RWPE1 (cell line): ENCODE data around the gene HBG1.

Source experiments
- CTCF ChIA-PET: fragments of 350-600 bp; sonication (Branson Sonifier 250); formaldehyde crosslinking; extraction: SDS; loops from one replicate; lab custom pipeline; 2021; lab: Yijun Ruan, JAX
- POLR2A ChIA-PET: fragments of 400-600 bp; formaldehyde crosslinking; extraction: SDS; loops from one replicate; lab custom pipeline; 2020; ENCODE audit warnings: antibody characterized with exemption; ENCODE audit not compliant: low non-redundant PET; lab: Yijun Ruan, JAX
- DNase-seq: peaks from one replicate; pipeline ENCODE4 v3.0.0; 2012; ENCODE audit warnings: low spot score
- H3K27ac ChIP-seq: fragments of 450-650 bp; 2 replicates; pipeline ENCODE4 v1.5.1; 2017
- CTCF ChIP-seq: fragments of 450-650 bp; conservative IDR thresholded peaks from 2 replicates; pipeline ENCODE4 v1.5.1; 2017; ENCODE audit warnings: low read depth, mild to moderate bottlenecking

HBG1 gene

GRCh38 chr11:5240458-5240857 is 9.2 kb downstream of the HBG1 start:
- ChIA-PET POLR2A (no interaction called here), CTCF (no interaction called here)
- DNase-seq, result no peak
- no peak for TF ChIP-seq CTCF
- H3K27ac ChIP-seq, result no peak overlapping the region

- DNase-seq, result no peak
- POLR2A ChIA-PET, result no interaction called here
- no peak overlapping the region for H3K27ac ChIP-seq
- CTCF ChIA-PET, result no interaction called here
- TF ChIP-seq CTCF, result no peak
These were observed 9.6 kb downstream of the HBG1 start for GRCh38 chr11:5240056-5240455.

GRCh38 chr11:5239046-5239445 is 10.6 kb downstream of the HBG1 start:
- H3K27ac ChIP-seq, result no peak overlapping the region
- no peak for TF ChIP-seq CTCF
- CTCF ChIA-PET, result no interaction called here
- no peak for DNase-seq
- POLR2A ChIA-PET, result no interaction called here

- ChIA-PET CTCF (no interaction called here), POLR2A (no interaction called here)
These were observed 11.2 kb downstream of the HBG1 start for GRCh38 chr11:5238486-5238885.

GRCh38 chr11:5237420-5237819 is 12.2 kb downstream of the HBG1 start:
- ChIA-PET CTCF (interaction anchor here (0.6 kb wide), 1 partner anchor 756 kb away, joined by 3 read pairs; no protein-coding TSS in a partner anchor), POLR2A (no interaction called here)
- no peak overlapping the region for H3K27ac ChIP-seq

More at GRCh38 chr11:5238486-5238885, 11.2 kb downstream of the HBG1 start:
- H3K27ac ChIP-seq, result no peak overlapping the region
- no peak for DNase-seq
- no peak for TF ChIP-seq CTCF

GRCh38 chr11:5235364-5236095 is 14.1 kb downstream of the HBG1 start:
- H3K27ac ChIP-seq, result no peak overlapping the region
- POLR2A ChIA-PET, result no interaction called here
- DNase-seq, result no peak
- TF ChIP-seq CTCF, result no peak
- CTCF ChIA-PET, result no interaction called here

More at GRCh38 chr11:5237420-5237819, 12.2 kb downstream of the HBG1 start:
- TF ChIP-seq CTCF, result no peak
- no peak for DNase-seq
